GM21447 (cell line): ENCODE data around the gene CCSER2.
"Not testable (repeated sequence)": the region's sequence is repeated elsewhere in the genome, so short reads cannot be mapped to it uniquely, and the experiment has no call there.

Source experiments
- ATAC-seq: cut with Tn5 transposase; IDR thresholded peaks from one replicate; pipeline ENCODE4 v1.9.1; 2021; ENCODE audit not compliant: unreplicated experiment

Gene CCSER2

GRCh38 chr10:84328418-84329195 lies at the start of gene CCSER2:
TSS of gene CCSER2 (plus strand) at chr10:84328589. CDS start at chr10:84371053, 42,464 bp downstream.
- peak; percentile 52 for ATAC-seq

GRCh38 chr10:84279876-84280475 lies 48.4 kb upstream of the CCSER2 start:
- not testable (repeated sequence) for ATAC-seq

GRCh38 chr10:84286695-84287094 lies 41.7 kb upstream of the CCSER2 start:
- ATAC-seq, result no peak

GRCh38 chr10:84288151-84288550 lies 40.2 kb upstream of the CCSER2 start:
- no peak for ATAC-seq

- ATAC-seq, result no peak
Observed at GRCh38 chr10:84289521-84290200, 38.7 kb upstream of the CCSER2 start.

GRCh38 chr10:84290235-84290634 lies 38.2 kb upstream of the CCSER2 start:
- ATAC-seq, result no peak

- no peak for ATAC-seq
Observed at GRCh38 chr10:84291384-84291783, 37.0 kb upstream of the CCSER2 start.

GRCh38 chr10:84292502-84292901 lies 35.9 kb upstream of the CCSER2 start:
- peak; percentile 49 for ATAC-seq

- no peak for ATAC-seq
Observed at GRCh38 chr10:84293171-84293570, 35.2 kb upstream of the CCSER2 start.

GRCh38 chr10:84293574-84294016 lies 34.8 kb upstream of the CCSER2 start:
- no peak for ATAC-seq

- ATAC-seq, result peak; percentile 81
Observed at GRCh38 chr10:84294766-84295447, 33.5 kb upstream of the CCSER2 start.

- ATAC-seq, result no peak
Observed at GRCh38 chr10:84296091-84296981, 32.1 kb upstream of the CCSER2 start.

GRCh38 chr10:84298057-84298456 lies 30.3 kb upstream of the CCSER2 start:
- no peak for ATAC-seq

- ATAC-seq, result no peak
Observed at GRCh38 chr10:84302223-84302622, 26.2 kb upstream of the CCSER2 start.

- no peak for ATAC-seq
Observed at GRCh38 chr10:84306751-84307384, 21.5 kb upstream of the CCSER2 start.

GRCh38 chr10:84308021-84308420 lies 20.4 kb upstream of the CCSER2 start:
- no peak for ATAC-seq

- peak; percentile 72 for ATAC-seq
Observed at GRCh38 chr10:84308481-84309304, 19.7 kb upstream of the CCSER2 start.

GRCh38 chr10:84310470-84310869 lies 17.9 kb upstream of the CCSER2 start:
- ATAC-seq, result no peak

GRCh38 chr10:84311576-84311975 lies 16.8 kb upstream of the CCSER2 start:
- ATAC-seq, result no peak
